Measurements from ENCODE around the gene BTG2.

The BTG2 gene

DNA sequence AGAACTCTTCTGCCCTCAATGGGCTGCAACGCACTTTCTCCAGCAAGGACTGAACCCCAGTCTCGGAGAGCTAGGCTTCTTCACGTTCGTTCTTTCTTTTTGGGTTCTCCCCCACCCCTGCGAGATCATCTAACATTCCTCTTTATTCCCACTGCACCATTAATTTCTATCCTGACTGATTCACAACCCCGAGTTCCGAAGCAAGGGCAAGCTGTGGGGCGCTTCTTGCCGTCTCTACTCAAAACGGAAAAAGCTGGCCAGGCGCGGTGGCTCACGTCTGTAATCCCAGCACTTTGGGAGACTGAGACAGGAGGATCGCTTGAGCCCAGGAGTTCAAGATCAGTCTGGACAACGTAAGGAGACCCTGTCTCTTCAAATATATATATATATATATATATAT, 37.4 kb upstream of the BTG2 start:
- TF ChIP-seq, protein P1, sequence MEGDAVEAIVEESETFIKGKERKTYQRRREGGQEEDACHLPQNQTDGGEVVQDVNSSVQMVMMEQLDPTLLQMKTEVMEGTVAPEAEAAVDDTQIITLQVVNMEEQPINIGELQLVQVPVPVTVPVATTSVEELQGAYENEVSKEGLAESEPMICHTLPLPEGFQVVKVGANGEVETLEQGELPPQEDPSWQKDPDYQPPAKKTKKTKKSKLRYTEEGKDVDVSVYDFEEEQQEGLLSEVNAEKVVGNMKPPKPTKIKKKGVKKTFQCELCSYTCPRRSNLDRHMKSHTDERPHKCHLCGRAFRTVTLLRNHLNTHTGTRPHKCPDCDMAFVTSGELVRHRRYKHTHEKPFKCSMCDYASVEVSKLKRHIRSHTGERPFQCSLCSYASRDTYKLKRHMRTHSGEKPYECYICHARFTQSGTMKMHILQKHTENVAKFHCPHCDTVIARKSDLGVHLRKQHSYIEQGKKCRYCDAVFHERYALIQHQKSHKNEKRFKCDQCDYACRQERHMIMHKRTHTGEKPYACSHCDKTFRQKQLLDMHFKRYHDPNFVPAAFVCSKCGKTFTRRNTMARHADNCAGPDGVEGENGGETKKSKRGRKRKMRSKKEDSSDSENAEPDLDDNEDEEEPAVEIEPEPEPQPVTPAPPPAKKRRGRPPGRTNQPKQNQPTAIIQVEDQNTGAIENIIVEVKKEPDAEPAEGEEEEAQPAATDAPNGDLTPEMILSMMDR (IDR thresholded peaks at IDR 0.05; ENCODE audit: low read depth, low read length, missing control alignments): no peak
- peak overlapping the region; percentile 51 for H3K4me3 ChIP-seq (replicated peaks; ENCODE audit: low read depth, low read length)

DNA sequence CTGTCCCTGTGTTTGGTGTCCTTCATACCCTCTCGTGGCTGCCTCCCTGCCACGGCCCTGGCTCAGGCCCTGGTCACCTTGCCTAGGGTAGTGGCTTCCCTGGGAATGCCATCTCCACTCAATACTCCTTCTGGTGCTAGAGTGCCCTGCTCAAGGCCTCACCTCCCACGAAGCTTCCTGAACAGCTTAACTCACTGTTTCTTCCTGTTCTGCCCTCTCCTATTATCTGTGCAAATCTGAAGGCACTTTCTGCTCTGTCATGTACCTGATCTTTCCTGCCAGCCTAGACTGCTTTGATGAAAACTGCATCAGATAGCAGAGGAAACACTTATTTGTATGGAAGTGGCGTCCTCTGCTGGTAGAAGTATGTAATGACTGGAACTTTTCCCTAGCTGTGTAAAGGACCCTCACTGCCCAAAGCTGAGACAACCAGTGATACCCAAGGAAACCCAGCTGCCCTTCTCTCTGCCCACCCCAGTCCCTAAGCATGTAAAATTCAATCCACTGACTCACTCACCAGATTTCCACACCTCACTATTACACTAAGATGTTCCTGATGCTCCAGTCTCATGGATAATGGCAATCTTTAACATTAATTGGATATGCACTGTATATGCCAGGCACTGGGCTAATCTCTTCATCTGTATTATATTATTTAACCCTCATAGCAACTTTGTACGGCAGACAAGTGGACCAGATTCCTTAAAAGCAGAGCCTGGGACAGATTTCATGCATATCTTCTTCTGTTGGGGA, 36.2 kb upstream of the BTG2 start:
- no peak overlapping the region for H3K4me3 ChIP-seq (replicated peaks; ENCODE audit: low read depth, low read length)
- TF ChIP-seq, protein P1 (IDR thresholded peaks at IDR 0.05; ENCODE audit: low read depth, low read length, missing control alignments): peak; percentile 88
- no peak for DNase-seq (ENCODE audit: extremely low read depth, low read depth)

More for the DNA sequence above, 37.4 kb upstream of the BTG2 start:
- DNase-seq (ENCODE audit: extremely low read depth, low read depth): no peak

DNA sequence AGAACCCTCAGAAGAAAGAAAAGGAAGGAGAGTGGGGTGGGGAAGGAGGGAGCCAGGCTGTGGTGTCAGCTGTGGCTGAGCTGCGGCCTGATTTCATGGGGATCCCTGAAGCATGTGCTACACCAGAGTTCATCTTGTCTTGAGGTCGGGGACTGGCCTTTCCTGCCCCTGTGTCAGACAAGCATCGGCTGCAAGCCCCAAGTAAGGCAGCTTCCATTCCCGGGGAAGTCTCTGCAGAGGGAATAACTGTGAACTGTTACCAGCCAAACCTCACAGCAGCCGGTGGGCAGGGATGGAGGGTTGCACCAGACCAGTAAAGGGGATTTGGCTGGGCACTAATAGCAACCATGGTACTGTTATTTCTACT, 35.7 kb upstream of the BTG2 start:
- no peak overlapping the region for H3K4me3 ChIP-seq (replicated peaks; ENCODE audit: low read depth, low read length)
- no peak for DNase-seq (ENCODE audit: extremely low read depth, low read depth)
- TF ChIP-seq, protein P1 (IDR thresholded peaks at IDR 0.05; ENCODE audit: low read depth, low read length, missing control alignments): no peak

DNA sequence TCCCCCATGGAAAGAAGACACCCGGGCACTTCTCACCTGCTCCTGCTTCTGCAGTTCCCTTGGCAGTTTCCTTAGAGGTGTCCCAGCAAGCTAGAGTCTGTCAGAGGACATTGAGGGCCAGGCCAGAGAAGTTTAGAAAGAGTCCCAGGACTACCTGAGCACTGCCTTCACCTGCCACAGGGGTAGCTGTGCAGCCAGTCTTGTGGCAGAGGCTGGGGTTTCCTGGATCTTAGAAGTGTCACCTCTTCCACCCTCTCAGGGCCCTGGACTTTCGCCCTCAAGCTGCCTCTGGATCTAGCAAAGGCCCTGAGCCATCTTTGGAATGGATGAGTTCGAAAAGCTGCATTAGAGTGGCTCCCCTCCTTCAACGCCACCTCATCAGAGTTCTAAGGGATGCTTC, 34.9 kb upstream of the BTG2 start:
- DNase-seq (ENCODE audit: extremely low read depth, low read depth): no peak
- no peak overlapping the region for H3K4me3 ChIP-seq (replicated peaks; ENCODE audit: low read depth, low read length)
- TF ChIP-seq, protein P1 (IDR thresholded peaks at IDR 0.05; ENCODE audit: low read depth, low read length, missing control alignments): no peak

DNA sequence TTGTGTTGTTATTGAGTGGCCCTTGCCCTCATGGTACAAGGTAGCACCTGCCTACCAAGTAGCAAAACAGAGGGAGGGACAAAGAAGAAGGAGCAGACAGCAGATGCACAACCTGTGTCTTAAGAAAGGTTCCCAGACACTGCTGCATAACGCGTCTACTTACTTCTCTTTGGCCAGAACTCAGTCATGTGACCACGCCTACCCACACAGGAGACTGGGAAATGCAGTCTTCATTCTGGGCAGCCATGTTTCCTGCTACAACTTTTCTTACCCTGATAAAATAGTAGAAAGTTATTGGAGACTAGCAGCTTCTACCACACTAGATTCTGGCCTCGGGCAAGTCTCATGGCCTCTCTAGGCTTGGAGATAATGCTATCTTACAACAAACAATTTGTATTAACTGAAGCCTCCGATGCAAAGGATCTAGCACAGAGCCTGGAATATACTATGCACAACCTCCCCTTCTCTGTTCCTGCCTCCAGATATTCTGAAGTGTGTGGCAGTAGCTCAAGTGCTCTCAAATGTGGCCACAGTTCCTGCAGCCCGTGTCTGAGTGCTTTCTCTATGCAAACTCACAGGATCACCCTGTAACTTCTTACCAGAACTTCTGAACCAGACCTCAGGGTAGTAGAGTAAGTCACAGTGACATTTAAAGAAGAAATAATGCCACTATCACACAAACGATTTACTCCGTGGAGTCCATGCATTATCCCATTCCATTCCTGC, 34.1 kb upstream of the BTG2 start:
- H3K4me3 ChIP-seq (replicated peaks; ENCODE audit: low read depth, low read length): no peak overlapping the region
- TF ChIP-seq, protein P1 (IDR thresholded peaks at IDR 0.05; ENCODE audit: low read depth, low read length, missing control alignments): no peak
- no peak for DNase-seq (ENCODE audit: extremely low read depth, low read depth)

DNA sequence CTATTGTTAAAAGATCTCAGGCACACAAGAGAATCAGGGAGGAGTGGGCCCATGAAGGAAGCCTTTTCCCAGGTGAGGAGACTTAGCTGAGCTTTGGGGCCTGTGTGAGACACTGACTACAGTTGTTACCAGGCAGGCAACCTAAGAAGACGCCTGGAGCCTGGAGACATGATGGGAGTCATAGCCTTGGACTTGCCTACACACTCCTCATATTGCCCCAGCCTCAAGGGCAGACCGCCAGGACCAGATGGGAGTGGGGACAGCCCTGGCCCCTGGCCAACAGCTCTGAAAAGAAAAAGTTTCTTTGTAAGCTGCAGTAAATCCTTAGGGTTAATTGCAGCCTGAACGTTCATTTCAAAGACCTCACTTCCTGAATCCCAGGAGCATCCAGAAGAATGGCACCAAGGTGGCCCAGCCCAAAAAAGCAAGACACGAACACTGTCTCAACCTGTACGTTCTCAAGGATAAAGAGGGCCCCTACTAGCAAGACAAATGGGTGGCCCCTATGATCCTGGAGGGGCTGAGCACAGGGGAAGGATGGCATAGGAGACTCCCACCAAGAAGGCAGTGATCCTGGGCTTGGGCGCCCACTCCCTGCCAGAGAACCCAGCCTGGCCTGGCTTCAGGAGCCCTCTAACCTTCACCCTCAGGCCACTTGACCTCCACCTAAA, 33.2 kb upstream of the BTG2 start:
- TF ChIP-seq, protein P1 (IDR thresholded peaks at IDR 0.05; ENCODE audit: low read depth, low read length, missing control alignments): no peak
- no peak overlapping the region for H3K4me3 ChIP-seq (replicated peaks; ENCODE audit: low read depth, low read length)
- DNase-seq (ENCODE audit: extremely low read depth, low read depth): no peak
